H9 (cell line): ENCODE results near the gene CHEK1. TPM values are rescaled to one million over a fixed set of nuclear protein-coding genes. Genes with fewer than 3 reads are reported as not detected.

Experiments
- DNase-seq: peaks from one replicate; pipeline ENCODE4 v3.0.0-alpha.2; 2017
- H2AFZ ChIP-seq: one replicate; pipeline ENCODE4 v1.6.1; 2013; ENCODE audit warnings: mild to moderate bottlenecking, low read length, control low read depth, moderate library complexity
- H2AK5ac ChIP-seq: 2 replicates; pipeline ENCODE4 v1.6.1; 2013; ENCODE audit warnings: low read length, control low read depth, mixed read lengths; ENCODE audit not compliant: insufficient read length
- H2BK120ac ChIP-seq: one replicate; pipeline ENCODE4 v1.6.1; 2013; ENCODE audit warnings: low read depth, mild to moderate bottlenecking, low read length, control low read depth, inconsistent platforms; ENCODE audit not compliant: poor library complexity, severe bottlenecking
- H2BK12ac ChIP-seq: 2 replicates; pipeline ENCODE4 v1.6.1; 2013; ENCODE audit warnings: low read length, control low read depth, mixed read lengths, low read depth; ENCODE audit not compliant: insufficient read length
- H2BK15ac ChIP-seq: 2 replicates; pipeline ENCODE4 v1.6.1; 2013; ENCODE audit warnings: low read depth, low read length, control low read depth
- H2BK20ac ChIP-seq: one replicate; pipeline ENCODE4 v1.6.1; 2013; ENCODE audit warnings: low read depth, mild to moderate bottlenecking, low read length, control low read depth, inconsistent platforms; ENCODE audit not compliant: poor library complexity, severe bottlenecking
- H2BK5ac ChIP-seq: 2 replicates; pipeline ENCODE4 v1.6.1; 2013; ENCODE audit warnings: low read length, control low read depth, mixed read lengths; ENCODE audit not compliant: insufficient read length
- H3K14ac ChIP-seq: 2 replicates; pipeline ENCODE4 v1.6.1; 2013; ENCODE audit warnings: low read length, control low read depth; ENCODE audit not compliant: insufficient read depth
- H3K18ac ChIP-seq: 2 replicates; pipeline ENCODE4 v1.6.1; 2013; ENCODE audit warnings: low read depth, mild to moderate bottlenecking, mixed read lengths, low read length, control low read depth; ENCODE audit not compliant: insufficient read length
- H3K23ac ChIP-seq: 2 replicates; pipeline ENCODE4 v1.6.1; 2013; ENCODE audit warnings: low read length, control low read depth, mixed read lengths, low read depth; ENCODE audit not compliant: insufficient read length
- H3K23me2 ChIP-seq: 2 replicates; pipeline ENCODE4 v1.6.1; 2013; ENCODE audit warnings: low read depth, mild to moderate bottlenecking, mixed read lengths, low read length, control low read depth; ENCODE audit not compliant: insufficient read length, poor library complexity, severe bottlenecking
- H3K27ac ChIP-seq: 2 replicates; pipeline ENCODE4 v1.5.1; 2013; ENCODE audit warnings: low read length, control low read depth, mixed read lengths, low read depth; ENCODE audit not compliant: insufficient read length
- H3K27me3 ChIP-seq: 2 replicates; pipeline ENCODE4 v1.6.1; 2013; ENCODE audit warnings: low read length, control low read depth, inconsistent platforms; ENCODE audit not compliant: insufficient read depth
- H3K4ac ChIP-seq: 2 replicates; pipeline ENCODE4 v1.6.1; 2013; ENCODE audit warnings: low read depth, mild to moderate bottlenecking, control low read depth, inconsistent platforms, low read length, moderate library complexity
- H3K4me1 ChIP-seq: 2 replicates; pipeline ENCODE4 v1.6.1; 2013; ENCODE audit warnings: low read length, control low read depth, inconsistent platforms; ENCODE audit not compliant: insufficient read depth
- H3K4me2 ChIP-seq: 2 replicates; pipeline ENCODE4 v1.6.1; 2013; ENCODE audit warnings: low read length, control low read depth, mixed read lengths; ENCODE audit not compliant: insufficient read length, insufficient read depth
- H3K56ac ChIP-seq: 2 replicates; pipeline ENCODE4 v1.6.1; 2013; ENCODE audit warnings: low read depth, mild to moderate bottlenecking, mixed read lengths, low read length, control low read depth; ENCODE audit not compliant: insufficient read length
- H3K79me1 ChIP-seq: 2 replicates; pipeline ENCODE4 v1.6.1; 2013; ENCODE audit warnings: low read depth, mild to moderate bottlenecking, moderate library complexity, low read length, control low read depth, inconsistent platforms; ENCODE audit not compliant: insufficient read depth, poor library complexity, severe bottlenecking
- H3K79me2 ChIP-seq: 2 replicates; pipeline ENCODE4 v1.6.1; 2013; ENCODE audit warnings: low read length, control low read depth, inconsistent platforms; ENCODE audit not compliant: insufficient read depth
- H3K9ac ChIP-seq: 2 replicates; pipeline ENCODE4 v1.6.1; 2013; ENCODE audit warnings: low read length, control low read depth, mixed read lengths; ENCODE audit not compliant: insufficient read length; ENCODE audit errors: extremely low read depth
- H3K9me3 ChIP-seq: one replicate; pipeline ENCODE4 v1.6.1; 2013; ENCODE audit warnings: low read depth, low read length, inconsistent platforms; ENCODE audit not compliant: control insufficient read depth
- H3T11ph ChIP-seq: one replicate; pipeline ENCODE4 v1.6.1; 2013; ENCODE audit warnings: mild to moderate bottlenecking, low read length, control low read depth, inconsistent platforms
- H4K20me1 ChIP-seq: one replicate; pipeline ENCODE4 v1.6.1; 2013; ENCODE audit not compliant: control insufficient read depth, insufficient read length, insufficient read depth
- H4K5ac ChIP-seq: 2 replicates; pipeline ENCODE4 v1.6.1; 2013; ENCODE audit warnings: low read depth, mild to moderate bottlenecking, mixed read lengths, low read length, control low read depth; ENCODE audit not compliant: insufficient read length
- H4K8ac ChIP-seq: replicated peaks from 2 replicates; pipeline ENCODE4 v1.6.1; 2013; ENCODE audit warnings: low read length, control low read depth, mixed read lengths, low read depth; ENCODE audit not compliant: insufficient read length
- H4K91ac ChIP-seq: 2 replicates; pipeline ENCODE4 v1.6.1; 2013; ENCODE audit warnings: low read depth, mild to moderate bottlenecking, moderate library complexity, mixed read lengths, low read length, control low read depth; ENCODE audit not compliant: insufficient read length
- H3K27ac Mint-ChIP-seq, 3 experiments: 2 replicates in 2 of 3; 3 replicates in 1 of 3; pipeline ENCODE4 v1.8.0; 2020 to 2021; ENCODE audit warnings: mixed read lengths in 3 of 3, mild to moderate bottlenecking in 1 of 3, moderate library complexity in 1 of 3
- H3K27me3 Mint-ChIP-seq: 2 replicates; pipeline ENCODE4 v1.8.0; 2021; ENCODE audit warnings: low read depth, mild to moderate bottlenecking, moderate library complexity, mixed read lengths
- H3K36me3 Mint-ChIP-seq, 3 experiments: 2 replicates in 2 of 3; 3 replicates in 1 of 3; pipeline ENCODE4 v1.8.0; 2020 to 2021; ENCODE audit warnings: low read depth in 3 of 3, mixed read lengths in 3 of 3; ENCODE audit not compliant: insufficient read depth in 1 of 3
- H3K4me1 Mint-ChIP-seq, 2 experiments: 2 replicates each; pipeline ENCODE4 v1.8.0; 2020; ENCODE audit warnings: mixed read lengths in 2 of 2
- H3K4me3 Mint-ChIP-seq, 2 experiments: 2 replicates in 1 of 2; 3 replicates in 1 of 2; pipeline ENCODE4 v1.8.0; 2020 to 2021; ENCODE audit warnings: mild to moderate bottlenecking in 2 of 2, mixed read lengths in 2 of 2, moderate library complexity in 1 of 2
- H3K9me3 Mint-ChIP-seq, 2 experiments: 2 replicates in 1 of 2; 3 replicates in 1 of 2; pipeline ENCODE4 v1.8.0; 2020; ENCODE audit warnings: mild to moderate bottlenecking in 2 of 2, mixed read lengths in 2 of 2, moderate library complexity in 1 of 2
- CTCF ChIP-seq: fragments of 200-600 bp; sonication (generic); conservative IDR thresholded peaks from 3 replicates; pipeline ENCODE4 v1.8.0; 2021; ENCODE audit warnings: antibody characterized with exemption, mild to moderate bottlenecking
- WGBS: extraction: QIAGEN DNeasy Blood & Tissue Kit; methylation state at CpG from one replicate; pipeline ENCODE4 v1.1.7; 2013; ENCODE audit warnings: missing lambda C conversion rate, low lambda C conversion rate, mixed read lengths; ENCODE audit not compliant: insufficient read length; ENCODE audit errors: extremely low coverage; 5-methylcytosine and 5-hydroxymethylcytosine counted together
- total RNA-seq: library from RNA; stranded (reverse); gene quantifications from 2 replicates; pipeline ENCODE4 v1.2.1, GENCODE V29; 2021

Gene CHEK1
- total RNA-seq, 1 experiment from 2014 or later, result 126 TPM

- H3K4me1 ChIP-seq, result no peaks in the 10 kb centered on the region
- no peak overlapping the region for H2BK15ac ChIP-seq
- H3K56ac ChIP-seq, result no peak overlapping the region
- no peak for DNase-seq
- H3K9ac ChIP-seq, result no peak overlapping the region
- H3K4me3 Mint-ChIP-seq, result no peak overlapping the region
- H3K79me1 ChIP-seq, result no peaks in the 10 kb centered on the region
- no peaks in the 10 kb centered on the region for H3K27me3 ChIP-seq
- no peak overlapping the region for H3K4ac ChIP-seq
- peaks cover 4% of the 10 kb centered on the region for H3K23me2 ChIP-seq
- H4K20me1 ChIP-seq, result no peaks in the 10 kb centered on the region
- TF ChIP-seq CTCF, result no peak
- no peak overlapping the region for H3K14ac ChIP-seq
- H2BK5ac ChIP-seq, result no peak overlapping the region
- H4K5ac ChIP-seq, result no peak overlapping the region
- H3K79me2 ChIP-seq, result peaks cover 6% of the 10 kb centered on the region; the same call in 1 of the 2 replicates
- no peak overlapping the region for H2BK120ac ChIP-seq
- H2BK12ac ChIP-seq, result no peak overlapping the region
- no peak overlapping the region for H2AK5ac ChIP-seq
- no peak overlapping the region for H3K18ac ChIP-seq
- H4K8ac ChIP-seq, result no peak overlapping the region
- H3K4me2 ChIP-seq, result no peak overlapping the region
- no peaks in the 10 kb centered on the region for H3K9me3 ChIP-seq
- no peak overlapping the region for H3K27ac ChIP-seq
- H2BK20ac ChIP-seq, result no peak overlapping the region
- no peak overlapping the region for H3K23ac ChIP-seq
- H3K36me3 Mint-ChIP-seq, result peaks cover 12 to 14% (median 14%) of the 10 kb centered on the region in 3 experiments; a peak in 6 of 7 replicates
- H4K91ac ChIP-seq, result no peak overlapping the region
- peaks cover 9 to 14% of the 10 kb centered on the region in 2 experiments for H3K4me1 Mint-ChIP-seq
- no peak overlapping the region; a peak in 2 of 7 replicates for H3K27ac Mint-ChIP-seq
- no peak overlapping the region for H3T11ph ChIP-seq
- H3K27me3 Mint-ChIP-seq, result no peaks in the 10 kb centered on the region
- WGBS, result no CpG with 5 or more reads among the region's 3 CpGs
- H2AFZ ChIP-seq, result no peak overlapping the region
- H3K9me3 Mint-ChIP-seq, result no peaks in the 10 kb centered on the region; a peak in 1 of 5 replicates
These were observed 36.5 kb upstream of the CHEK1 start for GRCh38 chr11:125588505-125588904.
